HG03097 (cell line): ENCODE data around the gene MED27.

Source experiments
- ATAC-seq: cut with Tn5 transposase; IDR thresholded peaks from one replicate; pipeline ENCODE4 v1.9.1; 2021; ENCODE audit not compliant: unreplicated experiment, low FRiP score

Gene MED27

GRCh38 chr9:131823701-131824146 is 255.9 kb downstream of the MED27 start:
- no peak for ATAC-seq

GRCh38 chr9:131818089-131818488 is 261.6 kb downstream of the MED27 start:
- no peak for ATAC-seq

GRCh38 chr9:131817627-131818026 is 262.0 kb downstream of the MED27 start:
- no peak for ATAC-seq

GRCh38 chr9:131817073-131817472 is 262.6 kb downstream of the MED27 start:
- ATAC-seq, result no peak

GRCh38 chr9:131815970-131816873 is 263.4 kb downstream of the MED27 start:
- no peak for ATAC-seq

- no peak for ATAC-seq
Observed at GRCh38 chr9:131814707-131815106, 265.0 kb downstream of the MED27 start.

- no peak for ATAC-seq
Observed at GRCh38 chr9:131813116-131813515, 266.6 kb downstream of the MED27 start.

- no peak for ATAC-seq
Observed at GRCh38 chr9:131812116-131812790, 267.4 kb downstream of the MED27 start.

GRCh38 chr9:131811405-131811804 is 268.3 kb downstream of the MED27 start:
- no peak for ATAC-seq

GRCh38 chr9:131810351-131811170 is 269.1 kb downstream of the MED27 start:
- no peak for ATAC-seq
